Upper lobe of right lung (tissue), 1 donor: ENCODE results near the gene JCAD. TPM values are rescaled to one million over a fixed set of nuclear protein-coding genes. Genes with fewer than 3 reads are reported as not detected.

ENCODE experiments used
- ATAC-seq: fragments of 200-7000 bp; cut with Tn5 transposase; one replicate; pipeline ENCODE4 v1.9.1; 2020; ENCODE audit warnings: mild to moderate bottlenecking, moderate library complexity
- DNase-seq: peaks from one replicate; pipeline ENCODE4 v3.0.0-alpha.2; 2020
- H3K27ac ChIP-seq: fragments of 200-600 bp; one replicate; pipeline ENCODE4 v1.8.0; 2022
- H3K27me3 ChIP-seq: fragments of 200-600 bp; one replicate; pipeline ENCODE4 v1.8.0; 2022; ENCODE audit warnings: mild to moderate bottlenecking
- H3K36me3 ChIP-seq: fragments of 200-600 bp; one replicate; pipeline ENCODE4 v1.8.0; 2022
- H3K4me1 ChIP-seq: fragments of 200-600 bp; one replicate; pipeline ENCODE4 v1.8.0; 2022
- H3K4me3 ChIP-seq: fragments of 200-600 bp; one replicate; pipeline ENCODE4 v1.8.0; 2022; ENCODE audit warnings: mild to moderate bottlenecking
- H3K9me3 ChIP-seq: fragments of 200-600 bp; one replicate; pipeline ENCODE4 v1.8.0; 2022
- CTCF ChIP-seq: fragments of 200-600 bp; IDR thresholded peaks from one replicate; pipeline ENCODE4 v1.8.0; 2022; ENCODE audit warnings: antibody characterized with exemption
- intact Hi-C: fragments of 100-400 bp; cut with DNase I; formaldehyde crosslinking; loops from one replicate; pipeline ENCODE4 v1.11.0; 2022
- total RNA-seq: library from RNA; stranded (reverse); fragmentation: NEBNext Ultra II Directional; extraction: Animal tissue kit (Norgen Biotek cat#: 25700); gene quantifications from one replicate; pipeline ENCODE4 v1.2.1, GENCODE V29; 2021
- donor health status: DM: no; HTN: yes; CAD: no; lungs with severe emphysema.

Gene JCAD
- total RNA-seq, 1 donor from 2014 or later, result 67.6 TPM

GRCh38 chr10:29969255-29970011 lies 90.0 kb downstream of the JCAD start:
- no peak for ATAC-seq
- no peak for TF ChIP-seq CTCF

DNA sequence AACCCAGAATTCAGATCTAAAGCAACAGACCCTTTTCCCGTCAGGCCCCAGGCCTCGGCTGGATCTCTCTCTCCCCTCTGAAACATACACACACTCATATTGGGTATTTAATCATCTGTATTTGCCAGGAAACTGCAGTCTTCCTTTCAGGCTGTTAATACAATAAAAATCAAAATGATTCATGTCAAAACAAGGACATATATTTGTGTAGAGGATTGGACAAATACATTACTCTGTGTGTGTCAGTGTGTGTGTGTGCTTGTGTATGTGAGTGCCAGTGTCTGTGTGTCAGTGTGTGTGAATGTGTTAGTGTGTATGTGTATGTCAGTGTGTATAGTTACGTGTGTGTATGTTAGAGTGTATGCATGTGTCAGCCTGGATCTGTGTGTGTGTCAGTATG lies 90.8 kb downstream of the JCAD start:
- no peaks in the 10 kb centered on the region for H3K9me3 ChIP-seq
- no peak overlapping the region for H3K27ac ChIP-seq
- no peak overlapping the region for H3K4me3 ChIP-seq
- H3K36me3 ChIP-seq, result no peaks in the 10 kb centered on the region
- H3K4me1 ChIP-seq, result peaks cover 4% of the 10 kb centered on the region
- DNase-seq, result no peak
- intact Hi-C loops, result no loop called here
- H3K27me3 ChIP-seq, result no peaks in the 10 kb centered on the region
- no peak for ATAC-seq
- TF ChIP-seq CTCF, result no peak

More at GRCh38 chr10:29969255-29970011, 90.0 kb downstream of the JCAD start:
- Histone ChIP-seq H3K9me3 (no peaks in the 10 kb centered on the region), H3K27me3 (no peaks in the 10 kb centered on the region), H3K36me3 (no peaks in the 10 kb centered on the region), H3K4me1 (peaks cover 4% of the 10 kb centered on the region), H3K27ac (no peak overlapping the region), H3K4me3 (no peak overlapping the region)
- DNase-seq, result no peak
- intact Hi-C loops, result no loop called here

GRCh38 chr10:29966269-29966668 lies 93.1 kb downstream of the JCAD start:
- no peak for ATAC-seq
- Histone ChIP-seq H3K27ac (no peak overlapping the region), H3K36me3 (no peaks in the 10 kb centered on the region), H3K9me3 (no peaks in the 10 kb centered on the region), H3K27me3 (no peaks in the 10 kb centered on the region), H3K4me3 (no peak overlapping the region), H3K4me1 (peaks cover 4% of the 10 kb centered on the region)
- DNase-seq, result no peak
- intact Hi-C loops, result no loop called here
- no peak for TF ChIP-seq CTCF
